CD8-positive, alpha-beta memory T cell (primary cell): ENCODE data around the gene ZBTB48. TPM values are rescaled to one million over a fixed set of nuclear protein-coding genes. Genes with fewer than 3 reads are reported as not detected.

ENCODE experiments used
- CTCF ChIA-PET: fragments of 350-600 bp; sonication (Branson Sonifier 250); formaldehyde crosslinking; loops from one replicate; lab custom pipeline; 2021; ENCODE audit warnings: antibody characterized with exemption; lab: Charles Lee
- POLR2A ChIA-PET: fragments of 350-600 bp; sonication (Branson Sonifier 250); formaldehyde crosslinking; loops from one replicate; lab custom pipeline; 2021; ENCODE audit warnings: antibody characterized with exemption; lab: Charles Lee
- DNase-seq, 5 donors: peaks; one replicate each; pipeline versions ENCODE4 v3.0.0 to v3.0.0-alpha.2; 2020 to 2022; ENCODE audit warnings: mixed read lengths in 1 of 5
- H3K27ac ChIP-seq: one replicate; pipeline ENCODE4 v1.7.0; 2013; ENCODE audit warnings: low read depth, mild to moderate bottlenecking, low read length, moderate library complexity
- H3K27me3 ChIP-seq: 2 replicates; pipeline ENCODE4 v1.7.0; 2013; ENCODE audit warnings: low read length, mild to moderate bottlenecking; ENCODE audit not compliant: insufficient read depth, poor library complexity, severe bottlenecking
- H3K36me3 ChIP-seq: 2 replicates; pipeline ENCODE4 v1.7.0; 2013; ENCODE audit warnings: mild to moderate bottlenecking, low read length, moderate library complexity; ENCODE audit not compliant: insufficient read depth
- H3K4me1 ChIP-seq: 2 replicates; pipeline ENCODE4 v1.7.0; 2013; ENCODE audit warnings: mild to moderate bottlenecking, low read length, moderate library complexity; ENCODE audit not compliant: insufficient read depth
- H3K4me3 ChIP-seq: 2 replicates; pipeline ENCODE4 v1.7.0; 2013; ENCODE audit warnings: mild to moderate bottlenecking, low read length
- H3K9me3 ChIP-seq: 2 replicates; pipeline ENCODE4 v1.7.0; 2013; ENCODE audit warnings: mild to moderate bottlenecking, low read length
- H3K27ac Mint-ChIP-seq, 8 donors: one replicate each; pipeline ENCODE4 v1.8.0; 2020 to 2021; ENCODE audit warnings: mixed read lengths in 8 of 8, mild to moderate bottlenecking in 6 of 8, inconsistent platforms in 3 of 8, moderate library complexity in 3 of 8
- H3K27me3 Mint-ChIP-seq, 2 donors: one replicate each; pipeline ENCODE4 v1.8.0; 2020 to 2021; ENCODE audit warnings: mixed read lengths in 2 of 2, mild to moderate bottlenecking in 1 of 2, moderate library complexity in 1 of 2
- H3K36me3 Mint-ChIP-seq, 3 donors: one replicate each; pipeline ENCODE4 v1.8.0; 2020 to 2021; ENCODE audit warnings: mixed read lengths in 3 of 3, inconsistent platforms in 1 of 3, mild to moderate bottlenecking in 1 of 3
- H3K4me1 Mint-ChIP-seq, 3 donors: one replicate each; pipeline ENCODE4 v1.8.0; 2020 to 2021; ENCODE audit warnings: mixed read lengths in 3 of 3, inconsistent platforms in 1 of 3, mild to moderate bottlenecking in 1 of 3
- H3K4me3 Mint-ChIP-seq, 7 donors: one replicate each; pipeline ENCODE4 v1.8.0; 2020 to 2021; ENCODE audit warnings: mixed read lengths in 7 of 7, mild to moderate bottlenecking in 6 of 7, moderate library complexity in 4 of 7, inconsistent platforms in 2 of 7
- H3K9me3 Mint-ChIP-seq, 5 donors: one replicate each; pipeline ENCODE4 v1.8.0; 2020 to 2022; ENCODE audit warnings: mixed read lengths in 5 of 5, mild to moderate bottlenecking in 3 of 5, moderate library complexity in 2 of 5, inconsistent platforms in 1 of 5
- polyA plus RNA-seq: library from polyadenylated mRNA; unstranded; fragments of 300-500 nt; fragmentation: Illumina TruSeq; gene quantifications from one replicate; pipeline ENCODE4 v1.2.3, GENCODE V29; 2021
- total RNA-seq, 2 experiments: library from RNA; stranded (reverse); gene quantifications; one replicate each; pipeline ENCODE4 v1.2.3, GENCODE V29; 2021

ZBTB48 gene
- total and polyA plus RNA-seq, 3 experiments from 2014 or later: 24.1 to 31.7 (median 25.0) TPM

DNA sequence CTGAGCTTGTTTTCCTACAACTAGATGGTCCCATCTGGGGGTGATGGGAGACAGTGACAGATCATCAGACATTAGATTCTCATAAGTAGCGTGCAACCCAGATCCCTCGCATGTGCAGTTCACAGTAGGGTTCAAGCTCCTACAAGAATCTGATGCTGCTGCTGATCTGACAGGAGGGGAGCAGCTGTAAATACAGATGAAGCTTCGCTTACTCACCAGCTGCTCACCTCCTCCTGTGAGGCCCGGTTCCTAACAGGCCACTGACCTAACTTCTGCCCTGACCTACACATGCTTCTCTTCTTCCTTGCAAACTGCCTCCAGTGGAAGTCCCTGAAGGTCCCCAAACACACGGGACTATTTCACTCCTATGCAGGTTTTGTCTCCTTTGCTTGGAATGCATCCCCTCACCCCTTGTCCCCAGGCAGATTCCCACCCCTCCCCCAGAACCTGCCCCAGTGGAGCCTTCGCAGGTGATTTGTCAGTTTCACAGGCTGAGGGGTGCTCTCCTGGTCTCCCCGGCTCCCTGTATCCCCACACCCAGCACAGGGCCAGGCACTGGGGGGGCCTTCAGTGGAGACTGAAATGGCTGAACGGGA is 5.7 kb upstream of the ZBTB48 start:
- Mint-ChIP-seq H3K36me3 (no peaks in the 10 kb centered on the region), H3K4me1 (peaks cover under 1 to 3% (median 1%) of the 10 kb centered on the region in 3 donors), H3K27ac (no peak overlapping the region), H3K9me3 (peaks cover 0 to 4% (median 0%) of the 10 kb centered on the region in 5 donors), H3K4me3 (no peak overlapping the region), H3K27me3 (peaks cover 0 to 10% of the 10 kb centered on the region in 2 donors)
- H3K9me3 ChIP-seq: no peaks in the 10 kb centered on the region
- CTCF ChIA-PET: interaction anchor here (3.3 kb wide), 1 partner anchor 20 kb away, joined by 10 read pairs; the partner anchor contains the start of genes NOL9 and TAS1R1
- no peak for DNase-seq
- H3K36me3 ChIP-seq: no peaks in the 10 kb centered on the region
- H3K27ac ChIP-seq: no peak overlapping the region
- peaks cover under 1% of the 10 kb centered on the region for H3K4me1 ChIP-seq
- H3K4me3 ChIP-seq: no peak overlapping the region
- POLR2A ChIA-PET: no interaction called here
- no peaks in the 10 kb centered on the region for H3K27me3 ChIP-seq

DNA sequence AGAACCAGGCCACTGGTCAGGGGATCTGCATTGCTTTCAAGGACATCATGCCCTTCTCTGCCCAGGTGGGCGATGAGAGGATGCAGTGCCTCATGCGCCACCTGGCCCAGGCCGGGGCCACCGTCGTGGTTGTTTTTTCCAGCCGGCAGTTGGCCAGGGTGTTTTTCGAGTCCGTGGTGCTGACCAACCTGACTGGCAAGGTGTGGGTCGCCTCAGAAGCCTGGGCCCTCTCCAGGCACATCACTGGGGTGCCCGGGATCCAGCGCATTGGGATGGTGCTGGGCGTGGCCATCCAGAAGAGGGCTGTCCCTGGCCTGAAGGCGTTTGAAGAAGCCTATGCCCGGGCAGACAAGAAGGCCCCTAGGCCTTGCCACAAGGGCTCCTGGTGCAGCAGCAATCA is 5.0 kb upstream of the ZBTB48 start:
- CTCF ChIA-PET: interaction anchor here (3.3 kb wide), 1 partner anchor 20 kb away, joined by 10 read pairs; the partner anchor contains the start of genes NOL9 and TAS1R1

DNA sequence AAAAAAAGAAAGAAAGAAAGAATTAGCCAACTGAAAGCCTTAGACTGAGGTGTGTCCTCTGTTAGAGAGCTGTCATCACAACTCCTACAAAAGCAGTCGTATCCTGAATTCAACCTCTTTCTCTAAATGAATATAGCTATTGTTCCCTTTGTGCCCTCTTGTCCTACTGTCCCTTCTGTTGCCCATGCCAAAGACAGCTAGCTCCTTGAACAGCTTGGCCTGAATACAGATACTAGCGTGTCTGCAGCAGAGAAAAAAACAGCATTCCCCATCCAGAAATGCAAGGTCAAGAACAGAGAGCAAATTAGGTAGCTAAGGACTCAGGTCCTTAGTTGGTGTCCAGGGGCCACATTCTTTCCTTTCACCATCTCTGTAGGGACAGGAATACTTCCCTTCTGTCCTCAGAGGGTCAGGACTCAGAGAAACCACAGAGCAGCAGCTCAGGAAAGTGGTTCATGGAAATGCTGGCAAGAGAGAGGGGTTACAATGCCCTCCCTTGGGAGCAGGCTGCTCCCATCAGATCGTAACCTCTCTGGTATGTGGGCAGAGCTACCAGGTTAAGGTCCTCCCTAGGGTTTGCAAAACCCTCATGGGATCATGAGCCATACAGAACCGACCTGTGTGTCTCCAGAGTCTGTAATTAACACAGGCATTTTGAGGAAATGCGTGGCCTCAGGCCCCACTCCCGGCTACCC is 1.8 kb upstream of the ZBTB48 start:
- Mint-ChIP-seq H3K36me3 (peaks cover 0 to 13% (median 0%) of the 10 kb centered on the region in 3 donors), H3K27me3 (peaks cover 0 to 3% of the 10 kb centered on the region in 2 donors), H3K4me3 (peak overlapping the region in 4 of 7 donors; percentile 6 to 71 (median 44)), H3K4me1 (peaks cover 29 to 40% (median 34%) of the 10 kb centered on the region in 3 donors), H3K9me3 (no peaks in the 10 kb centered on the region), H3K27ac (peak overlapping the region in 6 of 8 donors; percentile 24 to 87 (median 65))
- Histone ChIP-seq H3K27ac (no peak overlapping the region), H3K9me3 (no peaks in the 10 kb centered on the region), H3K4me1 (peaks cover 30% of the 10 kb centered on the region), H3K4me3 (no peak overlapping the region), H3K27me3 (no peaks in the 10 kb centered on the region), H3K36me3 (no peaks in the 10 kb centered on the region)
- no peak for DNase-seq
- CTCF ChIA-PET: interaction anchor here (0.9 to 1.4 kb wide), 4 partner anchors 9 to 88 kb away, joined by 3 to 4 read pairs (median 4); partner anchors contain the start of genes NOL9 and TAS1R1
- POLR2A ChIA-PET: interaction anchor here (4.0 kb wide), 1 partner anchor 24 kb away, joined by 64 read pairs; the partner anchor contains the start of gene KLHL21

More for the DNA sequence above, 5.0 kb upstream of the ZBTB48 start:
- peaks cover 8 to 10% (median 8%) of the 10 kb centered on the region in 3 donors for H3K4me1 Mint-ChIP-seq
- Histone ChIP-seq H3K27me3 (no peaks in the 10 kb centered on the region), H3K4me1 (peaks cover 6% of the 10 kb centered on the region), H3K4me3 (no peak overlapping the region), H3K9me3 (no peaks in the 10 kb centered on the region), H3K36me3 (no peaks in the 10 kb centered on the region), H3K27ac (no peak overlapping the region)
- H3K9me3 Mint-ChIP-seq: peaks cover 0 to 4% (median 0%) of the 10 kb centered on the region in 5 donors
- H3K27ac Mint-ChIP-seq: no peak overlapping the region
- peaks cover 0 to 8% of the 10 kb centered on the region in 2 donors for H3K27me3 Mint-ChIP-seq
- peaks cover 0 to 3% (median 0%) of the 10 kb centered on the region in 3 donors for H3K36me3 Mint-ChIP-seq
- DNase-seq: no peak
- POLR2A ChIA-PET: no interaction called here
- no peak overlapping the region for H3K4me3 Mint-ChIP-seq

DNA sequence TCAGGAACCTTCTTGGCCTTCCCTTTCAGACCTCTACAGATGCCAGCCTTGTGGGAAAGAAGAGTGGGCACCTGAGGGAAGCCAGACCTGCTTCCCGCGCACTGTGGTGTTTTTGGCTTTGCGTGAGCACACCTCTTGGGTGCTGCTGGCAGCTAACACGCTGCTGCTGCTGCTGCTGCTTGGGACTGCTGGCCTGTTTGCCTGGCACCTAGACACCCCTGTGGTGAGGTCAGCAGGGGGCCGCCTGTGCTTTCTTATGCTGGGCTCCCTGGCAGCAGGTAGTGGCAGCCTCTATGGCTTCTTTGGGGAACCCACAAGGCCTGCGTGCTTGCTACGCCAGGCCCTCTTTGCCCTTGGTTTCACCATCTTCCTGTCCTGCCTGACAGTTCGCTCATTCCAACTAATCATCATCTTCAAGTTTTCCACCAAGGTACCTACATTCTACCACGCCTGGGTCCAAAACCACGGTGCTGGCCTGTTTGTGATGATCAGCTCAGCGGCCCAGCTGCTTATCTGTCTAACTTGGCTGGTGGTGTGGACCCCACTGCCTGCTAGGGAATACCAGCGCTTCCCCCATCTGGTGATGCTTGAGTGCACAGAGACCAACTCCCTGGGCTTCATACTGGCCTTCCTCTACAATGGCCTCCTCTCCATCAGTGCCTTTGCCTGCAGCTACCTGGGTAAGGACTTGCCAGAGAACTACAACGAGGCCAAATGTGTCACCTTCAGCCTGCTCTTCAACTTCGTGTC is 995 bp upstream of the ZBTB48 start:
- Mint-ChIP-seq H3K27me3 (peaks cover 0 to 3% of the 10 kb centered on the region in 2 donors), H3K27ac (peak overlapping the region; percentile 87 to 98 (median 98)), H3K36me3 (peaks cover 0 to 13% (median 0%) of the 10 kb centered on the region in 3 donors), H3K4me1 (peaks cover 29 to 40% (median 34%) of the 10 kb centered on the region in 3 donors), H3K4me3 (peak overlapping the region; percentile 89 to 99 (median 96)), H3K9me3 (no peaks in the 10 kb centered on the region)
- ChIA-PET POLR2A (interaction anchor here (4.0 kb wide), 1 partner anchor 23 kb away, joined by 64 read pairs; the partner anchor contains the start of gene KLHL21), CTCF (interaction anchor here (0.9 to 5.2 kb wide), 4 partner anchors 21 to 68 kb away, joined by 3 to 28 read pairs (median 8); partner anchors contain the start of genes NOL9 and TAS1R1)
- Histone ChIP-seq H3K27me3 (no peaks in the 10 kb centered on the region), H3K27ac (peak overlapping the region; percentile 88), H3K9me3 (no peaks in the 10 kb centered on the region), H3K36me3 (no peaks in the 10 kb centered on the region), H3K4me3 (peak overlapping the region; percentile 85), H3K4me1 (peaks cover 30% of the 10 kb centered on the region)
- DNase-seq: no peak

DNA sequence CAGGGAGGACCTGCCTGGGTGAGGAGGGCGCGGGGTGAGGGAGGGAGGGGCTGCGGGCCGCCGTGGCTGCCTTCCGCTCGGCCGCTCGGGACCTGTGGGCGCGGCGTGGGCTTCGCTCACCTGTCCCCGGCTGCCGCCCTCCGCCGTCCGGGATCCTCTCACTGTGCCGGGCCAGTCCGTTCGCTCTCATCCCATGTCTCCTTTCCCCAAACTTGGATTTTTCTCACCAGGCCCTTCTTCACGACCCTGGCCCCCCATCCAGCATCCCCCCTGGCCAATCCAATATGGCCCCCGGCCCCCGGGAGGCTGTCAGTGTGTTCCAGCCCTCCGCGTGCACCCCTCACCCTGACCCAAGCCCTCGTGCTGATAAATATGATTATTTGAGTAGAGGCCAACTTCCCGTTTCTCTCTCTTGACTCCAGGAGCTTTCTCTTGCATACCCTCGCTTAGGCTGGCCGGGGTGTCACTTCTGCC is 362 bp downstream of the ZBTB48 start:
- POLR2A ChIA-PET: interaction anchor here (0.6 to 4.0 kb wide), 8 partner anchors 9 to 205 kb away, joined by 3 to 64 read pairs (median 3); partner anchors contain the start of genes CAMTA1 and KLHL21
- H3K4me1 Mint-ChIP-seq: peaks cover 37 to 49% (median 43%) of the 10 kb centered on the region in 3 donors
- Histone ChIP-seq H3K9me3 (no peaks in the 10 kb centered on the region), H3K4me1 (peaks cover 30% of the 10 kb centered on the region), H3K4me3 (peak overlapping the region; percentile 85), H3K27me3 (no peaks in the 10 kb centered on the region), H3K36me3 (no peaks in the 10 kb centered on the region), H3K27ac (peak overlapping the region; percentile 88)
- CTCF ChIA-PET: interaction anchor here (0.7 to 5.2 kb wide), 7 partner anchors 8 to 90 kb away, joined by 3 to 28 read pairs (median 4); partner anchors contain the start of genes NOL9 and TAS1R1
- DNase-seq: no peak
- H3K27ac Mint-ChIP-seq: peak overlapping the region; percentile 87 to 98 (median 98)
- H3K4me3 Mint-ChIP-seq: peak overlapping the region; percentile 89 to 99 (median 96)
- no peaks in the 10 kb centered on the region for H3K9me3 Mint-ChIP-seq
- no peaks in the 10 kb centered on the region for H3K27me3 Mint-ChIP-seq
- peaks cover 0 to 18% (median 0%) of the 10 kb centered on the region in 3 donors for H3K36me3 Mint-ChIP-seq

GRCh38 chr1:6580593-6581409 is 1.0 kb downstream of the ZBTB48 start:
- H3K9me3 ChIP-seq: no peaks in the 10 kb centered on the region
- DNase-seq: no peak
- no peaks in the 10 kb centered on the region for H3K27me3 Mint-ChIP-seq
- no peaks in the 10 kb centered on the region for H3K9me3 Mint-ChIP-seq
- H3K36me3 Mint-ChIP-seq: peaks cover 0 to 19% (median 0%) of the 10 kb centered on the region in 3 donors
- no peaks in the 10 kb centered on the region for H3K36me3 ChIP-seq
- peak overlapping the region; percentile 88 for H3K27ac ChIP-seq
- H3K4me3 ChIP-seq: peak overlapping the region; percentile 85
- ChIA-PET CTCF (interaction anchor here (0.7 to 5.2 kb wide), 5 partner anchors 19 to 90 kb away, joined by 3 to 28 read pairs (median 4); partner anchors contain the start of genes NOL9 and TAS1R1), POLR2A (interaction anchor here (0.9 to 4.0 kb wide), 5 partner anchors 9 to 204 kb away, joined by 3 to 64 read pairs (median 4); partner anchors contain the start of genes CAMTA1 and KLHL21)
- peak overlapping the region; percentile 87 to 98 (median 96) for H3K27ac Mint-ChIP-seq
- H3K4me1 Mint-ChIP-seq: peaks cover 37 to 52% (median 43%) of the 10 kb centered on the region in 3 donors
- no peaks in the 10 kb centered on the region for H3K27me3 ChIP-seq
- peak overlapping the region; percentile 89 to 99 (median 96) for H3K4me3 Mint-ChIP-seq
- peaks cover 30% of the 10 kb centered on the region for H3K4me1 ChIP-seq
